ENCODE results near the gene TRIM24. TPM values are rescaled to one million over a fixed set of nuclear protein-coding genes. Genes with fewer than 3 reads are reported as not detected.

The TRIM24 gene
- total RNA-seq, 1 donor from 2014 or later: 14.3 TPM

- DNase-seq (no peak), ATAC-seq (ENCODE audit: low read depth) (no peak)
- Mint-ChIP-seq H3K4me3 (no peak overlapping the region), H3K4me1 (no peaks in the 10 kb centered on the region), H3K36me3 (ENCODE audit: low read depth) (no peaks in the 10 kb centered on the region), H3K9me3 (no peaks in the 10 kb centered on the region), H3K27me3 (no peaks in the 10 kb centered on the region), H3K27ac (no peak overlapping the region)
- intact Hi-C loops (cut with micrococcal nuclease): no loop called here
- ChIA-PET POLR2A (no interaction called here), CTCF (no interaction called here)
- TF ChIP-seq CTCF (IDR thresholded peaks at IDR 0.05): no peak
Measured at GRCh38 chr7:138618933-138619332, 158.9 kb downstream of the TRIM24 start.

- POLR2A ChIA-PET: no interaction called here
- Mint-ChIP-seq H3K27ac (no peak overlapping the region), H3K9me3 (no peaks in the 10 kb centered on the region), H3K27me3 (no peaks in the 10 kb centered on the region), H3K4me1 (peaks cover 1% of the 10 kb centered on the region), H3K4me3 (no peak overlapping the region), H3K36me3 (ENCODE audit: low read depth) (no peaks in the 10 kb centered on the region)
- ATAC-seq (ENCODE audit: low read depth): no peak
- CTCF ChIA-PET: no interaction called here
- DNase-seq: no peak
- intact Hi-C loops (cut with micrococcal nuclease): no loop called here
- TF ChIP-seq CTCF (IDR thresholded peaks at IDR 0.05): no peak
Measured at GRCh38 chr7:138622841-138623240, 162.8 kb downstream of the TRIM24 start.

- CTCF ChIA-PET: no interaction called here
- H3K27ac Mint-ChIP-seq: no peak overlapping the region
- DNase-seq (no peak), ATAC-seq (ENCODE audit: low read depth) (no peak)
- POLR2A ChIA-PET: no interaction called here
- intact Hi-C loops (cut with micrococcal nuclease): no loop called here
- no peaks in the 10 kb centered on the region for H3K9me3 Mint-ChIP-seq
- H3K4me1 Mint-ChIP-seq: peaks cover 1% of the 10 kb centered on the region
- no peaks in the 10 kb centered on the region for H3K27me3 Mint-ChIP-seq
- TF ChIP-seq CTCF (IDR thresholded peaks at IDR 0.05): no peak
- H3K4me3 Mint-ChIP-seq: no peak overlapping the region
- H3K36me3 Mint-ChIP-seq (ENCODE audit: low read depth): no peaks in the 10 kb centered on the region
Measured at GRCh38 chr7:138625084-138625848, 165.2 kb downstream of the TRIM24 start.

- Mint-ChIP-seq H3K9me3 (no peaks in the 10 kb centered on the region), H3K4me1 (peaks cover 1% of the 10 kb centered on the region), H3K27me3 (no peaks in the 10 kb centered on the region), H3K27ac (no peak overlapping the region), H3K4me3 (no peak overlapping the region), H3K36me3 (ENCODE audit: low read depth) (no peaks in the 10 kb centered on the region)
- intact Hi-C loops (cut with micrococcal nuclease): no loop called here
- no peak for DNase-seq
- CTCF ChIA-PET: no interaction called here
- no peak for ATAC-seq (ENCODE audit: low read depth)
- POLR2A ChIA-PET: no interaction called here
- no peak for TF ChIP-seq CTCF (IDR thresholded peaks at IDR 0.05)
Measured at GRCh38 chr7:138625849-138626230, 165.8 kb downstream of the TRIM24 start.

- no peak for ATAC-seq (ENCODE audit: low read depth)
Measured at GRCh38 chr7:138626846-138627245, 166.8 kb downstream of the TRIM24 start.

More at GRCh38 chr7:138626846-138627245, 166.8 kb downstream of the TRIM24 start:
- Mint-ChIP-seq H3K4me1 (peaks cover 1% of the 10 kb centered on the region), H3K27ac (no peak overlapping the region), H3K36me3 (ENCODE audit: low read depth) (no peaks in the 10 kb centered on the region), H3K27me3 (peaks cover 4% of the 10 kb centered on the region), H3K4me3 (no peak overlapping the region), H3K9me3 (no peaks in the 10 kb centered on the region)
- intact Hi-C loops (cut with micrococcal nuclease): no loop called here
- CTCF ChIA-PET: no interaction called here
- TF ChIP-seq CTCF (IDR thresholded peaks at IDR 0.05): no peak
- POLR2A ChIA-PET: no interaction called here
- DNase-seq: no peak
